HG02571 (cell line): ENCODE measurements around the gene PLA2G4B.

ENCODE experiments used
- ATAC-seq: cut with Tn5 transposase; IDR thresholded peaks from one replicate; pipeline ENCODE4 v1.9.1; 2021; ENCODE audit warnings: mild to moderate bottlenecking, moderate library complexity; ENCODE audit not compliant: unreplicated experiment

PLA2G4B gene

DNA sequence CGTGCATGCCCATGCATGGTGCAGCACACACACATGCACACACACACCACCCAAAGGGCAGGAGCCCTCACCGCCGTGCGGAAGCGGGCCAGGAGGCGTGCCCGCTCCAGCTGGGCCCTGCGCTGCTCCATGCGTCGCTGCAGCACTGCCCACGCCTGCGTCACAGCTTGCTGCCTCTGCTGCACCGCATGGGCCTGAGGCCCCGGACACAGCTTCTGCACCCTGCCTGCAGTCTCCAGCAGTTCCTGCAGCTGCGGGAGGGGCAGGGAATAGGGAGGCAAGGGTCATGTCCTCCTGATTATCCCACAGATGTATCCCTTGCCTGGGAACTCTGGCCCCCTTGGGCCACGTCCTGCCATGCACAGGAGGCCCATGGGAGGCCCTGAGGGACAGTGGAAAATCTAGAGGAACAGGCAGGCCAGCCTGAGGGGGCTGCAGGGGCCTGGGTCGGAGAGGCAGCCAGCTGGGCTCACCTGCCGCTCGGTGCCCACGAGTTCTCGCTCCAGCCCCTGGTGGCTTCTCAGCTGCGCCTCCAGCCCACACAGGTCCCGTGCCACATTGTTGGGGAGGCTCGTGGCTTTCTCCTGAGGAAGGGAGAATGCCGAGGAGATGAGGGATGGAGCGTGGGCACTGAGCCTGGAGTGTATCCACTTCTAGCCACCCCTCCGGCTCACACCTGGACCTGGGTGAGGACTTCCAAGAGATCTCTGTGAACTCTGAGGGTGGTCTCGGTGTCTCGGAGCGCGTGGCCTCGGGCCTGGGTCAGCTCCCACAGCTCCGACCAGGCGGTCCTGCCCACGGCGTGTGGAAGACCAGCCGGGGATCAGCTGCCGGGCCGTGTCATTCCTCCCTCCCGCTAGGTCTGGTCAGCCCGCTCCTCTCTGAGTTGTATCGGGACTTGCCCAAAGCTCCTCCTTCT lies 31.4 kb downstream of the PLA2G4B start:
- no peak for ATAC-seq

DNA sequence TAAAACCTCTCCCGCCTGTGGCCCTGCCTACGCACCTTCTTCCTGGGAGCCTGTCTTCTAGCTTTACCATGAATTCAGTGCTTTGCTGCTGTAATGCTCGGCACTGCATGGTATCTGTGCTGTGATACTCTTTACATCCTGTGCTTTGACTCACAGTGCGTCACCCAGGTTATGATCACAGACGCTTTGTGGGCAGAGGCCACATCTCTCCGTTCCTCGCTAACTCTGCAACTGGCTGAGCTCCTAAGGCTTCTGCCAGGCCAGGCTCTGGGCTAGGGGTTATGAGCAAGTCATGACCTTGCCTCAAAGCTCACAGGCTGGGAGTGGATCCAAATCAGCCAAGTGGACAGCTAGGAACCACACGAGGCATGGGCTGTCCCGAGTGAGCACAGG lies 32.0 kb downstream of the PLA2G4B start:
- no peak for ATAC-seq

DNA sequence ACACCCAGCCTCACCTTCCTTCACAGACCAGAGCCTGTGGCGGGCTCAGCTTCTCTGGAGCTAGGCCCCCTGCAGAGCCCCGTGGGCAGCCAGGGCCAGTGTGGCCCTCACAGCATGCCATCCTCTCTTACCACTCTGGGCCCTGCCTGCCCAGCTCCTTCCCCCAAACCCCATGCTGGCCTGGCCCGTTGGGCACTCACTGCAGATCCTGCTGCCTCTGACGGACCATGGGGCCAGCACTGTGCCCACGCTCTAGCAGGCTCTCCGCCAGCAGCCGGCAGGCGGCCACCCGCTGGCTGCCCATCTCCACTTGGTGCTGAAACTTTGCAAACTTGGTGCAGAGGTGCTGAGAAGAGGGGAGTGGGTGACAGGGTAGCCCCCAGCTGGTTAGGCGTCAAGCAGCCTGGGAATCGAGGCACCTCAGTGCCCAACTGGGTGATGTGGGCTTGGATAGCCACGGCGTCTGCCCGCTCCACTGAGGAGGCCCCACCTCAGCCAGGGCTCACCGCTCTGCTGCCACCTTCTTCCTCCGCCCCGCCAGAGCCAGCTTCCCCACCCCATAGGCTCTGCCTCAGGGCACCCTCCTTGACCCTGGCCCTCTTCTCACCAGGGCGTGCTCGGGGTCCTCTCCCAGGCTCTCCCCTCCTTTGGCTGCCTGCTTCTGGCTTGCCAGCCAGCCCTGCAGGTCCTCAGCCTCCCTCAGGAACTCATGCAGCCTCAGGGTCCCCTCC lies 32.7 kb downstream of the PLA2G4B start:
- ATAC-seq = no peak

DNA sequence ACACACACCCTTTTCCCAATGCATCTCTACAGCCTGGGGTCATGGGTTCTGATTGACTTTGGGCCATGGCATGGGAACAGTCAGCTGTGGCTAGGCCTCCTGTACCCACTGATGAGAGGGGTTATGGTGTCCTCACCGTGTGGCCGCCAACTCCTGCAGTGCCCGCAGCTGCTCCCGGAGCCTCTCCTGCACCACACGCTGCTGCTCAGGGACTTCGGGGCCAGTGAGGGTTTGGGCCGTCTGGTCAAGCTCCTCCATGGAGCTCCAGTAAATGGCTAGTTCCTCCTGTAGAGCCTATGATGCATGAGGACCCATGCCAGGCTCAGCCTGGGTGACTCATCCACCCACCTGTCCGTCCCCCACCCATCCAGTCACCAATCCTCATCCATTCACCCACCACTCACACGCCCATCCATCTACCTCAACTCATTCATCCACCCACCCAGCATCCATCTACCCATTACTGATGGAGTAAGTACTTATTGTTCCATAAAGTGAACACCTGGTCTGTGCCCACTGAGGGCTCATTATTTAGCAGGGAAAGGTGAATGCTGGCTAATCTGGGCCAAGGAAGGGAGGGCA lies 33.6 kb downstream of the PLA2G4B start:
- ATAC-seq = no peak

DNA sequence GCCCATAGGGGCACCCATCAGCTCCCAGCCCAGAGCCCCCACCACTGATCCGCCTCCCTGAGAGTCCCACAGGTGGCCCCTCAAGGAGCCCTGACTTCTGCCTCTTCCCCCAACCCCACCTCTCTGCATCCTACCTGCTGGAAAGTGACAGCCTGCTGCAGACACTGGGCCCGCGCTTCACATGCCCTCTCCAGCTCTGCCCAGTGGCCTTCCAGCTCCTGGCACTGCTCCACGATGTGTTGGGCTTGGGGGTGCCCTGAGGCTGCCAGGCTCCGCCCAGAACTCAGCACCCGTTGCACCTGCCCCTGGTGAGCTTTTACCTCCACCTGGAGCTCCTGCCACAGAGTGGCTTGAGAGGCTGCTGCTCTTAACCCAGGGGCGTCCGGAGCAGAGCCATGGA lies 35.1 kb downstream of the PLA2G4B start:
- ATAC-seq = no peak

DNA sequence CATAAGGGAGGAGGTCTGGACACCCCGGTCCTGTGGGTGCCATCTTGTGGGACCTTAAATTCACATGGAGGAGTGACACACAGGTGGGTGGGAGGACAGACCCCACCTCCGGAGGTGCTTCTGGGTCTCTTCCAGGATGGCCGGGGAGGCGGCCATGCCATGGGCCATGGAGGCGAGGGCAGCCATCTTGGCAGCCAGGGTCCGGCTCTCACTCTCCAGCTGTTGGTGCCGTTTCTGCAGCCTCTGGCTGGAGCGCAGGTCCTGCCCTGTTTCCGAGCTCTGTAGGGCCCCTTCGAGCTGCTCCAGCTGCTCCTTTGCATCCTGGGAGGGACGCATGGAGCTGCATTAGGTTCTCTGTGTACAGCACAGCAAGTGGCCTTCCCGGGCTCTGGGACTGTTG lies 36.1 kb downstream of the PLA2G4B start:
- ATAC-seq = no peak

DNA sequence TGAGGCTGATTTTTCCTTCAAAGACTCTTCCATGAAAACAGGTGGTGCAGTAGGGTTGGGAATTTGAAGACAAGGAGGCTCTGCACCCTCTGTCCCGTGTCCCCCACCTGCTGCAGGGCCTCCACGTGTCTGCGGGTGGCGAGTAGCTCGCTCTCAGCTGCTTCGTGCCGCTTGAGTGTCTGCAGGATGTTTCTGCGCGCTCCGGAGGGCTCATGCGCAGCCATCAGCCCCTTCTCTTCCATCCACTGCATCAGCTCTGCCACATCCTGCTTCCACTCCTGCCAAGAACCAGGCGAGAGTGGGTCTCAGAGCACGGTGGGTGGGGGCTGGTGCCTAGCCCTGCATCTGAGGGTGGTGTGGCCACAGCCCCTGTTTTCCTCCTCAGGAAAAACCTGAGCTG lies 37.4 kb downstream of the PLA2G4B start:
- ATAC-seq = no peak

DNA sequence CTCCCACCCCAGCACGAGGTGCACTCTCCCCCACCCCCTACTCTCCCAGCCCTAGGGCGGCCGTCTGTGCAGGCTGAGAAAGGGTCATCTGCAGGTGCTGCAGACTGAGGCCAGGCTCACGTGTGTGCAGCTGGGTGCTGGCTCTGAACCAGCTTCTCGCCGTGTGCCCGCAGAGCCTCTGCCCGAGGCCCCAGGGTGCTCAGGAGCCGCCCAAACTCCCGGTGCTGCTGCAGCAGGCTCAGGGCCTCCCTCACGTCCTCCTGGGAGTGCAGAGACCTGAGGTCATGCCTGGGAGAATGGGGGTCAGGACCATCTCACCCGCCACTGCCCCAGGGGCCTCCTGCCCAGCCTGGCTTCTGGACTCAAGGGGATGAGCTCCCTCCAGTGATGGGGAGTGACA lies 38.0 kb downstream of the PLA2G4B start:
- ATAC-seq = no peak

DNA sequence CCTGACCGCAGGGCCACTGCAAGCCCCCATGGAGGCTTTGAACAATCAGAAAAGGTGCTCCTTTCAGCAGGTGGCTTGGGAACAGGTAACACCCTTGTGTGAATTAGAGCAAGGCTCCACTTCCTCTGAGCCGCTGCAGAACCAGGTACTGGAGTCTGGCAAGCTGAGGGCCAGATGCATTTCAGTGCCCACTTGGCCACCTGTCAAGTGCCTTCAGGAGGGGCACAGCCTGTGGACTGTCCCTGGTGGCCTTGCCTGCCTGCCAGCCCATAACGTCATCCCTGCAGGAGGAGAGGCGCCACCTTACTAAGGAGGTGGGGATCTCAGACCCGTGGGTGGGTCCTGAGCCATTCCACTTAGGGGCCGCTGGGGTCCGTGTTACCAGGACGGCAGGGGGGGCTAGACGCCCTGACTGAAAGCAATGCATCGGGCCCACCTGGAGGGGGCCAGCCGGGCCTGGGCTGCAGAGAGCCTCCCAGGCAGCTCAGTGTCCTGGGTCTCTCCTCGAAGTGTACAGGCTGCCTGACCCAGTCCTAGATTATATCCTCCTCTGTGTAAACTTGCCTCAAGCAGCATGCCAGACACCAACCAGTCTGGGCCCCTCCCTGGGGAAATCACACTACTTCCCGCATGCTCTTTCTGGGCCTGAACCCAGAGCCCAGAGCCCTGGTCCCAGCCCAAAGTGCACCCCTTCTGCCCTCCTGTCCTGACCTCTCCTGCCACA lies 39.1 kb downstream of the PLA2G4B start:
- ATAC-seq = no peak

DNA sequence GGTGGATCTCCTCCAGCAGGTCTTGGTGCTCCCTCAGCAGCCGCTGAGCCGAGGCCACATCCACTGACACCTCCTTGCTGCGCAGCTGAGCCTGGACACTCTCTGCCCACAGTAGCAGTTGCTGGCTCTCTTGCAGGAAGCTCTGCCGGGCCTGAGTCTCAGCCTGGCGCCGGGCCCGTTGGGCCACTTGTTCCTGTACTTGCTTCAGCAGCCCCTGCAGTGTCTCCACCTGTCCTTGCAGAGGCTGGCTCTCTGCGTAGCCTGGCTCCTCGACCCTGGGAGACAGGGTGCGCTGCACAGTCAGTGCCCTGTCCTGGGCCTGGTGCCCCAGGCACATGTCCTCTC lies 39.7 kb downstream of the PLA2G4B start:
- ATAC-seq = no peak

DNA sequence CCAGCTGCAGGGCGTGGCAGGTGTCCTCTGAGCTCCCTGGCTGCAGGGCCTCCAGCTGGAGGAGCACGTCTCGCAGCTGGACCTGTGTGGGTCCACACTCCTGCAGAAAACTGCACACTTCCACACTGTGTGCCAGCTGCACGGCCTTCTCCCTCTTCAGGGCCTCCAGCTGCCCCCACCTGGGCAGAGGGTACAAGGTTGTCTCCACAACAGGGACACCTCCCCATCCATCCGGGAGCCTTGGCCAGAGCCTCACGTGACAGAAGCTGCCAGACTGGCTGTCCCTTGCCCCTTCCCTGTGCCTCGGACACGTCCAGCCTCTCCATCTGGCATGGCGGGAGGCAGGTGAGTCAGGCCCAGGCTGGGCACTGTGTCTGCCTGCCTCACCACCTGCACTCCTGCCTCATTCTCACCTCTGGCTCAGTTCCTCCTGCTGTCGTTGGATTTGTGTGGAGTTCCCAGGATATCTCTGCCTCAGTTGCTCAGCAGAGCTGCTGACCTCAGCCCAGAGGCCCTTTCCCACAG lies 40.7 kb downstream of the PLA2G4B start:
- no peak for ATAC-seq

DNA sequence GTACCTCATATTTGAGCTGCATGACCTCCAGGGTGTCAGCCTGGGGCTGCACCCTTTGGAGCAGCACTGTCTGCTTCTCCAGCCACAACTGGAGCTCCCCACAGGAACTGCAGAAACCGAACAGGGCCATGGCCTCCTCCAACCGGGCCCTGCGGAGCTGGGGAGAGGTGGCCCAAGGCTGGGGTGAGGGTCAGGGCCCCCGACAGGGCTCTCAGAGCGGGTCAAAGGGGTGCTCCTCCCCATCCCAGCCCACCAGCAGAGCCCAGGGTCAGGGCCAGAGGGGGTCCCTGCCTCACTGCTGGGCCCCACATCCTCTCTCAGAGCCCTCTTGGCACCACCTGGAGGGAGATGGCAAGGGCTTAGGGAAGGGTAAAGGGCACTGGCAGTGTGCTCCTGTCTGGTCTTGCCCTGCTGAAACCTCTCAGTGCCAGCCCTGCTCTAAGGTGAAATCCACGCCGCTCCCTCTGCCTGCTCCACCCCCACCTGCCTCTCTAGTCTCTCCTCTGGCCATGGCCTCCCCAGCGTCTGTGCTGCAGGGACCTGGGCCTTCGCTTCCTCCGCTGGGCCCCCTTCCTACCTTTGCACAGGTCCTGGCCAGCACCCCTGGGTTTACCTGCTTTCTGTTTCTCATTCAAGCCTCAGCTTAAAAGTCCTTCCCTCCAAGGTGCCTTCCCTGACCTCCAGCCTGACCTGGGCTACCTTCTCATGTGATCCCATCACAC lies 41.7 kb downstream of the PLA2G4B start:
- no peak for ATAC-seq

DNA sequence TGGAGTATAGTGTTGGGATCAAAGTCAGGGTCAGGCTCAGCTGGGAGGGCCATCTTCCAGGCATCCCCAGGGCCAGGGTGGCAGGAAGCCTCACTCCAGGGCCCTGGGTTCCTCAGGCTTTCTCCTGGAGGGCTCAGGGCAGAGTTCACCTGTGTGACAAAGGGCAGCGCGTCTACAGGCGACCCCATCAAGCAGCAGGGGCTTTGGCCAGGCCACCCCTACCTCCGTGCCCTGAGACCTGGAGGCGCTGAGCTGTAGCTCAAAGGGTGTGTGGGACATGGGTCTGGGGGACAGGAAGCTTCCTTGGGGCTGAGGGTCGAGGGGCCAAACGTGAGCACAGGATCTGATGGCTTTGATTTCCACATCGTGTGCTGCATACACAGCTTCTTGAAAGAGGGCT lies 42.4 kb downstream of the PLA2G4B start:
- no peak for ATAC-seq

DNA sequence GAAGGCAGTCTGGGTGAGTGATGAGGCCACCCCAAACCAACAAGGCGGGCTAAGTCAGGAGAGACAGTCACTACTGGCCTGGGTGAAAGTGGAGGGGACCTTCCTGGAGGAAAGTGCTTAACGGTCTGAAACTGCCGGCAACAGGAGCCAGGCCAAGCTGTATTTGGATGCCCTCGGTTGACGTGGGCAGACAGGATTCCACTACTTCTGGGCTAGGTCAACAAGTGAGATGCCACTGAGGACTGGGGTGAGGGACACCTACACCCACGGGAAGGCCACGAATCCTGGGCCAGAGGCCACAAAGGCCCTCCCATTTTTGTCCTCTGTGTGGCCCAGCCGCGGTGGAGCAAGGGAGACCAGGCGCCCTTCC lies 42.9 kb downstream of the PLA2G4B start:
- no peak for ATAC-seq

DNA sequence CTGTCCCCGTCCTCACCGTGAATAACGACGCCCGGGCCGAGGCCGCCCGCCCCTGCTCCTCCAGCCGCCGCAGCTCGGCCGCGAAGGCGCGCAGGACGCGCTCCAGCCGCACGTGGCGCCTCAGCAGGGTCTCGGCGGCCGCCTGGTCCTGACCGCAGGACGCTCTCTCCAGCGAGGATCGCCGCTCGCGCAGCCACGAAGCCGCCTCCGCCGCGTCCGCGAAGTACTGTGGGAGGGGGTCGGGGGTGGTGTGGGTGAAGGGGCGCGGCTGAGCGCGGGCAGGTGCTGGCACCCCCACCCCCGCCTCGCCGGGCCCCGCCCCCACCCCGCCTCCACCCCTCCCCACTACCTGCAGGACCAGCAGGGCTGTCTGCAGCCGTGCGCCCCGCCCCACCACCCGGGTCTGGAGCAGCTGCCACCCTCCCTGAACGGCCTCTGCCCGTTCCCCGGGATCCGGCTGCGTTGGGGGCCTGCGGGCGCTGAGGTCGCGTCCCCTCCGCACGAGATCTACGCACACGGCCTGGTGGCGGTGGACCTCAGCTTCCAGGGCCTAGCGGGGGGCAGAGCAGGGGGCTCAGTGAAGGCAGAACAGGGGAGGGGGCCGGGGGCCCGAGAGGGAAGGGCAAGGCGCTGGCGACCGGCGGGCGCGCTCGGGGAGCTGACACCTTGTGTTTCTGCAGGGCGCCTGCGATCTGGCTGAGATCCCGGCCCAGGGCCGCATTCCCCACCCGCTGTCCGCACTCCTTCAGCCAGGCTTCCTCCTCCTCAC lies 43.5 kb downstream of the PLA2G4B start:
- ATAC-seq = no peak

DNA sequence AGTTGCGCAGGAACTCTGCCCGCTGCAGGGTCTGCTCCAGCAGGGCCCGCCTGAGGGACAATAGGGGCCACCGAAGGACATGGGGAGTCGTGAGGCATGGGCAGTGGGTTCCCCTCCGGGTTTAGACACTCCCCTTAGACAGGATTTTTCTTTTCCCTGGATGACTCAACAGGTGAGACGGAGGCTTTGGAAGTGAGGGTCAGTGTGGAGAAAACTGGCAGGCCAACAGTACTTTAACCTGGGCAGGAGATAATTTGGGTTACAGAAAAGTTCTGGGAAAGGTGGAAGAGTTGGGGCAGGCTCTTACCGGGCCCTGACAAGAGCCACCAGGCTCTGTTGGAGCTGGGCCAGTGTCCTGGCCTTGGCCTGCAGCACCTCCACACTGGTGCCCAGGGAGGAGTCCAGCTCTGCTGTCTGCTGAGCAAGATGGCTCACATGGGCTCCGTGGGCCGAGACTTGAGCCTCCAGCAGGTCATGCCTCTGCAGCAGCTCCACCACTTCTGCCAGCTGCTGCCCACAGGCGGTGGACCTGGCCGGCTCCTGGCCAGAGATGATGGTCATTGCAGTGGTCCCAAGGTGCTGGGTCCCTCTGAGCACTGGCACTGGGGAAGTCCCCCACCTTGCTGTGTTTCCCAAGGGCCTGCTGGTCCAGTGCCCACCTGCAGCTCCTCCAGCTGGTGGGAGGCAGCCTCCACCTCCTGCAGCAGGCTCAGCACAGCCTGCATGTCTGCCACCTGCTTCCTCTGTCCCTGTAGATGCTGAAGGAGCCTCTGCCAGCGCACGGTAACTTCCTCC lies 44.2 kb downstream of the PLA2G4B start:
- no peak for ATAC-seq

DNA sequence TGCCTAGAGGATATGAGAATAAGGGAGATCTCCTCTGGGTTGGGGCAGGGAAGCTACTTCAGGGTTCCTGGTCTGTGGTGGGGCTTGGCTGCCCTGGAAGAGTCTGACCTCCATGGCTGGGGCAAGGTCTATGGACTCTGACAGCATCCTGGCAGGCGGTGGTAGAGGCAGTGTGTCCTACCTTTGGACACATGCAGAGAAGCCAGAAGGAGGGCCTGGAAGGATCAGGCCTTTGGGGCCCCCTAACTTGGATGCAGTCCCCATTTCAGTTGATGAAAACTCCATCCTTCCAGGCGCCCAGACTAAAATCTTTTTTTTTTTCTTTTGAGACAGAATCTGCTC lies 44.8 kb downstream of the PLA2G4B start:
- no peak for ATAC-seq

DNA sequence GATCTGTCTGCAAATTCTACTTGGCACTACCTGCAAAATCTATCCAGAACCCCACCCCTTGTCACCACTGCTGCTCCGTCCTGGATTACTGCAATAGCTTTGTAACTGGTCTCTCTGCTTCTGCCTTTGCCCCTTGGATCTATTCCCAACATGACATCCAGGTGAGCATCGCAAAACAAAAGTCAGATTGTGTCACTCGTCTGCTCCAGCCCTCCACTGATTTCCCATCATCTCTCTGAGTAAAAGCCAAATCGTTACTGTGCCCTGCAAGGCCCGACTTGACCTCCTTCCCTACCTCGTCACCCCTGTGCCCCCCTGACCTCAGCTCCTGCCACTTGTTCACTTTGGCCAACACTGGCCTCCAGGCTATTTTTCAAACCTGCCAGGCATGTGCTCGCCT lies 45.8 kb downstream of the PLA2G4B start:
- ATAC-seq = no peak

DNA sequence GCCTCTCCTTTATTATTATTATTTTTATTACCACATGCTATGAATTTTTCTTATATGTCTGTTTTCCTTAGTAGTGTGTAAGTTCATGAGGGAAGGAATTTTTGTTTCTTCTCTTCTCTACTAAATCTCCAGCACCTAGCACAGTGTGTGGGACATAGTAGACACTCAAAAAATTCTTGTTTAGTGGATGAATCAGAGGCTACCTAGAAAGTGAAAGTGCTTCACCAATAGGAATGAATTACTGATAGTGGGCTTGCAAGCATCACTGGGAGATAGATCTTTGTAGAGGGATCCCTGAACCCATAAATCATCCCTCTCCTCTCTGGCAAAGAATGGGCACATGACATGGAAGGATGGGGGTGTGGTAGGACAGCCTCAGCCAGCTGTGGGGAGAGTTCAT lies 46.7 kb downstream of the PLA2G4B start:
- no peak for ATAC-seq
